Measurements from ENCODE around the gene TMEM198. TPM values are rescaled to one million over a fixed set of nuclear protein-coding genes. Genes with fewer than 3 reads are reported as not detected.

Gene TMEM198
- polyA plus RNA-seq, 1 donor from 2014 or later = 44.0 TPM

GRCh38 chr2:219525533-219526232 lies 18.1 kb upstream of the TMEM198 start:
- Histone ChIP-seq H4K20me1 (ENCODE audit: insufficient read depth) (no peaks in the 10 kb centered on the region), H3K27me3 (ENCODE audit: insufficient read depth, low read depth, low read length) (peaks cover 7% of the 10 kb centered on the region)
- TF ChIP-seq POLR2AphosphoS5 (IDR thresholded peaks at IDR 0.05) = no peak
- no peak for TF ChIP-seq SMC3 (conservative IDR thresholded peaks at IDR 0.05; ENCODE audit: poor library complexity)
- no peak for TF ChIP-seq TAF1 (IDR thresholded peaks at IDR 0.05; ENCODE audit: low read depth)
- TF ChIP-seq CTCF (IDR thresholded peaks at IDR 0.05; ENCODE audit: poor library complexity, severe bottlenecking) = no peak
- TF ChIP-seq MXI1 (conservative IDR thresholded peaks at IDR 0.05; ENCODE audit: poor library complexity, severe bottlenecking) = no peak
- no peak for TF ChIP-seq REST (IDR thresholded peaks at IDR 0.05; ENCODE audit: borderline replicate concordance)
- TF ChIP-seq EZH2 (IDR thresholded peaks at IDR 0.05; ENCODE audit: borderline replicate concordance, insufficient read depth, low read length, poor library complexity, severe bottlenecking) = no peak
- no peak for TF ChIP-seq RAD21 (conservative IDR thresholded peaks at IDR 0.05)
- TF ChIP-seq EP300 (conservative IDR thresholded peaks at IDR 0.05; ENCODE audit: poor library complexity, severe bottlenecking) = no peak

GRCh38 chr2:219526320-219527075 lies 17.3 kb upstream of the TMEM198 start:
- Histone ChIP-seq H3K79me2 (replicated peaks; ENCODE audit: insufficient read depth, low read length) (no peaks in the 10 kb centered on the region), H2AFZ (ENCODE audit: low read depth, low read length) (no peak overlapping the region), H3K9me2 (ENCODE audit: insufficient read depth, low read length) (no peaks in the 10 kb centered on the region), H3K4me2 (ENCODE audit: low read length) (no peak overlapping the region), H3K27me3 (ENCODE audit: insufficient read depth, low read depth, low read length) (peaks cover 7% of the 10 kb centered on the region), H3K4me3 (ENCODE audit: low read length) (no peak overlapping the region), H3K9ac (ENCODE audit: low read length) (peak overlapping the region; percentile 22), H3K36me3 (ENCODE audit: insufficient read depth, low read length) (no peaks in the 10 kb centered on the region), H3K9me3 (ENCODE audit: low read length) (no peaks in the 10 kb centered on the region), H3F3A (ENCODE audit: insufficient read depth, low read length, poor library complexity, severe bottlenecking) (no peaks in the 10 kb centered on the region), H3K27ac (ENCODE audit: low read length) (no peak overlapping the region), H4K20me1 (ENCODE audit: insufficient read depth) (no peaks in the 10 kb centered on the region)
- TF ChIP-seq CTCF (IDR thresholded peaks at IDR 0.05; ENCODE audit: poor library complexity, severe bottlenecking) = no peak
- TF ChIP-seq EP300 (conservative IDR thresholded peaks at IDR 0.05; ENCODE audit: poor library complexity, severe bottlenecking) = no peak
- TF ChIP-seq TAF1 (IDR thresholded peaks at IDR 0.05; ENCODE audit: low read depth) = no peak
- no peak for TF ChIP-seq RAD21 (conservative IDR thresholded peaks at IDR 0.05)

More at GRCh38 chr2:219525533-219526232, 18.1 kb upstream of the TMEM198 start:
- Histone ChIP-seq H3K79me2 (replicated peaks; ENCODE audit: insufficient read depth, low read length) (no peaks in the 10 kb centered on the region), H3K4me2 (ENCODE audit: low read length) (no peak overlapping the region), H3F3A (ENCODE audit: insufficient read depth, low read length, poor library complexity, severe bottlenecking) (no peaks in the 10 kb centered on the region), H3K9me2 (ENCODE audit: insufficient read depth, low read length) (no peaks in the 10 kb centered on the region), H3K9ac (ENCODE audit: low read length) (peak overlapping the region; percentile 22), H3K4me3 (ENCODE audit: low read length) (peak overlapping the region; percentile 6), H2AFZ (ENCODE audit: low read depth, low read length) (no peak overlapping the region), H3K27ac (ENCODE audit: low read length) (no peak overlapping the region), H3K36me3 (ENCODE audit: insufficient read depth, low read length) (no peaks in the 10 kb centered on the region), H3K9me3 (ENCODE audit: low read length) (no peaks in the 10 kb centered on the region)
